ENCODE measurements around the gene MGME1.

MGME1 gene

GRCh38 chr20:17928633-17929311 lies 40.0 kb upstream of the MGME1 start:
- H3K9me3 ChIP-seq (ENCODE audit: insufficient read depth, low read length): peaks cover 10% of the 10 kb centered on the region; the same call in 1 of the 2 replicates
- no peaks in the 10 kb centered on the region for H3K36me3 ChIP-seq (ENCODE audit: insufficient read depth, insufficient read length, low read length)
- TF ChIP-seq YY1 (IDR thresholded peaks at IDR 0.05; ENCODE audit: insufficient read depth, insufficient read length): no peak
- TF ChIP-seq SUZ12 (IDR thresholded peaks at IDR 0.05; ENCODE audit: extremely low read depth, insufficient read depth, insufficient read length): no peak
- no peak for TF ChIP-seq ZNF274 (IDR thresholded peaks at IDR 0.05; ENCODE audit: low read depth, low read length)
- no peaks in the 10 kb centered on the region for H3K27me3 ChIP-seq (ENCODE audit: insufficient read depth, insufficient read length)
- DNase-seq (ENCODE audit: low read depth, low spot score): no peak
- no peak overlapping the region for H3K9ac ChIP-seq (ENCODE audit: insufficient read length, low read depth)
- H3K4me3 ChIP-seq (ENCODE audit: insufficient read length, low read depth): no peak overlapping the region
- peaks cover 8% of the 10 kb centered on the region for H3K4me1 ChIP-seq (ENCODE audit: insufficient read depth, insufficient read length)

- Histone ChIP-seq H3K4me1 (ENCODE audit: insufficient read depth, insufficient read length) (peaks cover 8% of the 10 kb centered on the region), H3K9ac (ENCODE audit: insufficient read length, low read depth) (no peak overlapping the region), H3K27me3 (ENCODE audit: insufficient read depth, insufficient read length) (no peaks in the 10 kb centered on the region), H3K9me3 (ENCODE audit: insufficient read depth, low read length) (peaks cover 10% of the 10 kb centered on the region; the same call in 1 of the 2 replicates), H3K36me3 (ENCODE audit: insufficient read depth, insufficient read length, low read length) (no peaks in the 10 kb centered on the region), H3K4me3 (ENCODE audit: insufficient read length, low read depth) (no peak overlapping the region)
- TF ChIP-seq SUZ12 (IDR thresholded peaks at IDR 0.05; ENCODE audit: extremely low read depth, insufficient read depth, insufficient read length): no peak
- TF ChIP-seq YY1 (IDR thresholded peaks at IDR 0.05; ENCODE audit: insufficient read depth, insufficient read length): no peak
- no peak for TF ChIP-seq ZNF274 (IDR thresholded peaks at IDR 0.05; ENCODE audit: low read depth, low read length)
- no peak for DNase-seq (ENCODE audit: low read depth, low spot score)
Measured at GRCh38 chr20:17931513-17931912, 37.3 kb upstream of the MGME1 start.

GRCh38 chr20:17932396-17932795 lies 36.4 kb upstream of the MGME1 start:
- Histone ChIP-seq H3K4me1 (ENCODE audit: insufficient read depth, insufficient read length) (peaks cover 8% of the 10 kb centered on the region), H3K27me3 (ENCODE audit: insufficient read depth, insufficient read length) (no peaks in the 10 kb centered on the region), H3K36me3 (ENCODE audit: insufficient read depth, insufficient read length, low read length) (no peaks in the 10 kb centered on the region), H3K4me3 (ENCODE audit: insufficient read length, low read depth) (no peak overlapping the region), H3K9ac (ENCODE audit: insufficient read length, low read depth) (no peak overlapping the region), H3K9me3 (ENCODE audit: insufficient read depth, low read length) (peaks cover 10% of the 10 kb centered on the region; the same call in 1 of the 2 replicates)
- TF ChIP-seq YY1 (IDR thresholded peaks at IDR 0.05; ENCODE audit: insufficient read depth, insufficient read length) (no peak), SUZ12 (IDR thresholded peaks at IDR 0.05; ENCODE audit: extremely low read depth, insufficient read depth, insufficient read length) (no peak), ZNF274 (IDR thresholded peaks at IDR 0.05; ENCODE audit: low read depth, low read length) (no peak)
- no peak for DNase-seq (ENCODE audit: low read depth, low spot score)

GRCh38 chr20:17933121-17933520 lies 35.7 kb upstream of the MGME1 start:
- TF ChIP-seq ZNF274 (IDR thresholded peaks at IDR 0.05; ENCODE audit: low read depth, low read length) (no peak), SUZ12 (IDR thresholded peaks at IDR 0.05; ENCODE audit: extremely low read depth, insufficient read depth, insufficient read length) (no peak), YY1 (IDR thresholded peaks at IDR 0.05; ENCODE audit: insufficient read depth, insufficient read length) (no peak)
- Histone ChIP-seq H3K4me1 (ENCODE audit: insufficient read depth, insufficient read length) (peaks cover 8% of the 10 kb centered on the region), H3K4me3 (ENCODE audit: insufficient read length, low read depth) (no peak overlapping the region), H3K9me3 (ENCODE audit: insufficient read depth, low read length) (peaks cover 10% of the 10 kb centered on the region; the same call in 1 of the 2 replicates), H3K27me3 (ENCODE audit: insufficient read depth, insufficient read length) (no peaks in the 10 kb centered on the region), H3K9ac (ENCODE audit: insufficient read length, low read depth) (no peak overlapping the region), H3K36me3 (ENCODE audit: insufficient read depth, insufficient read length, low read length) (no peaks in the 10 kb centered on the region)
- no peak for DNase-seq (ENCODE audit: low read depth, low spot score)

- DNase-seq (ENCODE audit: low read depth, low spot score): no peak
- no peaks in the 10 kb centered on the region for H3K36me3 ChIP-seq (ENCODE audit: insufficient read depth, insufficient read length, low read length)
- TF ChIP-seq YY1 (IDR thresholded peaks at IDR 0.05; ENCODE audit: insufficient read depth, insufficient read length) (no peak), ZNF274 (IDR thresholded peaks at IDR 0.05; ENCODE audit: low read depth, low read length) (no peak), SUZ12 (IDR thresholded peaks at IDR 0.05; ENCODE audit: extremely low read depth, insufficient read depth, insufficient read length) (no peak)
- no peak overlapping the region for H3K4me3 ChIP-seq (ENCODE audit: insufficient read length, low read depth)
- H3K9me3 ChIP-seq (ENCODE audit: insufficient read depth, low read length): peaks cover 10% of the 10 kb centered on the region; the same call in 1 of the 2 replicates
- no peak overlapping the region for H3K9ac ChIP-seq (ENCODE audit: insufficient read length, low read depth)
- H3K27me3 ChIP-seq (ENCODE audit: insufficient read depth, insufficient read length): no peaks in the 10 kb centered on the region
- peaks cover 11% of the 10 kb centered on the region for H3K4me1 ChIP-seq (ENCODE audit: insufficient read depth, insufficient read length)
Measured at GRCh38 chr20:17933711-17934110, 35.1 kb upstream of the MGME1 start.

GRCh38 chr20:17934141-17934862 lies 34.5 kb upstream of the MGME1 start:
- H3K9me3 ChIP-seq (ENCODE audit: insufficient read depth, low read length): peaks cover 10% of the 10 kb centered on the region; the same call in 1 of the 2 replicates
- no peak overlapping the region for H3K4me3 ChIP-seq (ENCODE audit: insufficient read length, low read depth)
- H3K27me3 ChIP-seq (ENCODE audit: insufficient read depth, insufficient read length): no peaks in the 10 kb centered on the region
- DNase-seq (ENCODE audit: low read depth, low spot score): no peak
- no peaks in the 10 kb centered on the region for H3K36me3 ChIP-seq (ENCODE audit: insufficient read depth, insufficient read length, low read length)
- H3K9ac ChIP-seq (ENCODE audit: insufficient read length, low read depth): peak overlapping the region; percentile 36
- peaks cover 9% of the 10 kb centered on the region for H3K4me1 ChIP-seq (ENCODE audit: insufficient read depth, insufficient read length)
- TF ChIP-seq YY1 (IDR thresholded peaks at IDR 0.05; ENCODE audit: insufficient read depth, insufficient read length) (no peak), ZNF274 (IDR thresholded peaks at IDR 0.05; ENCODE audit: low read depth, low read length) (no peak), SUZ12 (IDR thresholded peaks at IDR 0.05; ENCODE audit: extremely low read depth, insufficient read depth, insufficient read length) (no peak)

GRCh38 chr20:17935186-17935585 lies 33.6 kb upstream of the MGME1 start:
- Histone ChIP-seq H3K4me1 (ENCODE audit: insufficient read depth, insufficient read length) (peaks cover 12% of the 10 kb centered on the region), H3K9ac (ENCODE audit: insufficient read length, low read depth) (no peak overlapping the region), H3K9me3 (ENCODE audit: insufficient read depth, low read length) (peaks cover 10% of the 10 kb centered on the region; the same call in 1 of the 2 replicates), H3K36me3 (ENCODE audit: insufficient read depth, insufficient read length, low read length) (no peaks in the 10 kb centered on the region), H3K27me3 (ENCODE audit: insufficient read depth, insufficient read length) (no peaks in the 10 kb centered on the region), H3K4me3 (ENCODE audit: insufficient read length, low read depth) (no peak overlapping the region)
- TF ChIP-seq YY1 (IDR thresholded peaks at IDR 0.05; ENCODE audit: insufficient read depth, insufficient read length): no peak
- TF ChIP-seq SUZ12 (IDR thresholded peaks at IDR 0.05; ENCODE audit: extremely low read depth, insufficient read depth, insufficient read length): no peak
- no peak for TF ChIP-seq ZNF274 (IDR thresholded peaks at IDR 0.05; ENCODE audit: low read depth, low read length)
- no peak for DNase-seq (ENCODE audit: low read depth, low spot score)

All from NT2/D1 (cell line).